PC-3 (cell line): ENCODE results near the gene ZKSCAN5. TPM values are rescaled to one million over a fixed set of nuclear protein-coding genes. Genes with fewer than 3 reads are reported as not detected.

Experiments
- ATAC-seq: fragments of 200-7000 bp; cut with Tn5 transposase; 2 replicates; pipeline ENCODE4 v1.9.1; 2020; ENCODE audit warnings: mild to moderate bottlenecking, moderate library complexity
- BruUV-seq: library from RNA; stranded (reverse); fragments of 400-500 nt; replicated peaks from 2 replicates; lab custom pipeline; 2021; lab: Mats Ljungman, UMichigan
- CTCF ChIA-PET: fragments of 300-600 bp; sonication (Branson Sonifier 250); formaldehyde crosslinking; loops from one replicate; lab custom pipeline; 2022; ENCODE audit warnings: antibody characterized with exemption; lab: Charles Lee
- POLR2A ChIA-PET: fragments of 300-600 bp; sonication (Branson Sonifier 250); formaldehyde crosslinking; loops from one replicate; lab custom pipeline; 2022; ENCODE audit warnings: antibody characterized with exemption; ENCODE audit not compliant: unreplicated experiment; lab: Charles Lee
- DNase-seq: peaks from one replicate; pipeline ENCODE4 v3.0.0-alpha.2; 2015
- H2AFZ ChIP-seq: fragments of 300-600 bp; sonication (generic); 2 replicates; pipeline ENCODE4 v1.6.0; 2016; ENCODE audit warnings: antibody characterized with exemption, low read length
- H3F3A ChIP-seq: fragments of 300-600 bp; sonication (generic); one replicate; pipeline ENCODE4 v1.6.0; 2017; ENCODE audit warnings: antibody characterized with exemption, low read length, control low read depth, mild to moderate bottlenecking; ENCODE audit not compliant: unreplicated experiment
- H3K27ac ChIP-seq: fragments of 300-600 bp; sonication (generic); 2 replicates; pipeline ENCODE4 v1.5.1; 2016; ENCODE audit warnings: mild to moderate bottlenecking, low read length
- H3K27me3 ChIP-seq: fragments of 300-600 bp; sonication (generic); 2 replicates; pipeline ENCODE4 v1.6.1; 2016; ENCODE audit warnings: low read length, mixed read lengths
- H3K36me3 ChIP-seq: fragments of 300-600 bp; sonication (generic); 2 replicates; pipeline ENCODE4 v1.6.1; 2016; ENCODE audit warnings: low read depth, mixed run types, low read length, mixed read lengths
- H3K4me1 ChIP-seq: fragments of 300-600 bp; sonication (generic); 2 replicates; pipeline ENCODE4 v1.5.1; 2016; ENCODE audit warnings: low read length; ENCODE audit not compliant: insufficient read depth
- H3K4me2 ChIP-seq: fragments of 300-600 bp; sonication (generic); 2 replicates; pipeline ENCODE4 v1.6.0; 2016; ENCODE audit warnings: low read length
- H3K4me3 ChIP-seq: fragments of 300-600 bp; sonication (generic); 2 replicates; pipeline ENCODE4 v1.5.1; 2016; ENCODE audit warnings: mild to moderate bottlenecking, low read length, mixed read lengths
- H3K79me2 ChIP-seq: fragments of 300-600 bp; sonication (generic); 2 replicates; pipeline ENCODE4 v1.6.1; 2017; ENCODE audit warnings: low read length, mixed read lengths
- H3K9ac ChIP-seq: fragments of 300-600 bp; sonication (generic); 2 replicates; pipeline ENCODE4 v1.6.0; 2016; ENCODE audit warnings: mild to moderate bottlenecking, low read length
- H3K9me2 ChIP-seq: fragments of 300-600 bp; sonication (generic); replicated peaks from 2 replicates; pipeline ENCODE4 v1.6.1; 2016; ENCODE audit warnings: mixed run types, low read length, mixed read lengths
- H3K9me3 ChIP-seq: fragments of 300-600 bp; sonication (generic); 2 replicates; pipeline ENCODE4 v1.6.1; 2016; ENCODE audit warnings: low read length, mixed read lengths
- H4K20me1 ChIP-seq: fragments of 300-600 bp; sonication (generic); 2 replicates; pipeline ENCODE4 v1.6.1; 2016; ENCODE audit warnings: low read length, mixed read lengths
- CTCF ChIP-seq: fragments of 300-600 bp; sonication (generic); conservative IDR thresholded peaks from 2 replicates; pipeline ENCODE4 v1.5.1; 2017; ENCODE audit warnings: antibody characterized with exemption, low read depth, mild to moderate bottlenecking, low read length
- EZH2 ChIP-seq: fragments of 300-600 bp; sonication (generic); IDR thresholded peaks from one replicate; pipeline ENCODE4 v1.6.1; 2017; ENCODE audit warnings: antibody characterized with exemption, mild to moderate bottlenecking, low read length; ENCODE audit not compliant: unreplicated experiment
- EZH2phosphoT487 ChIP-seq: fragments of 300-600 bp; sonication (generic); IDR thresholded peaks from 2 replicates; pipeline ENCODE4 v1.6.1; 2018; ENCODE audit warnings: mild to moderate bottlenecking, antibody characterized with exemption, low read length, borderline replicate concordance
- intact Hi-C: fragments of 100-400 bp; cut with micrococcal nuclease; formaldehyde crosslinking; loops from 2 replicates; pipeline ENCODE4 v1.9.0; 2023
- total RNA-seq: library from RNA; depleted of rRNA; stranded (reverse); fragments of >200 nt; gene quantifications from 2 replicates; pipeline ENCODE4 v1.2.3, GENCODE V29; 2014

The ZKSCAN5 gene
- total RNA-seq, 1 experiment from 2014 or later, result 9.9 TPM

- H4K20me1 ChIP-seq, result no peaks in the 10 kb centered on the region
- no peak overlapping the region for H3K27ac ChIP-seq
- no peak overlapping the region for H3K4me3 ChIP-seq
- H3K9ac ChIP-seq, result no peak overlapping the region
- no TSS peak for BruUV-seq
- H3K79me2 ChIP-seq, result no peaks in the 10 kb centered on the region
- intact Hi-C loops, result loop anchor here (10.0 kb wide), 1 partner anchor 313 kb away; no protein-coding TSS in a partner anchor
- no peaks in the 10 kb centered on the region for H3K9me2 ChIP-seq
- H2AFZ ChIP-seq, result no peak overlapping the region
- no peak overlapping the region for H3K4me2 ChIP-seq
- ATAC-seq, result no peak
- peaks cover 12% of the 10 kb centered on the region; the same call in 1 of the 2 replicates for H3K36me3 ChIP-seq
- H3K4me1 ChIP-seq, result no peaks in the 10 kb centered on the region
- H3K9me3 ChIP-seq, result no peaks in the 10 kb centered on the region
- ChIA-PET POLR2A (interaction anchor here (0.6 kb wide), 1 partner anchor 95 kb away, joined by 6 read pairs; the partner anchor contains the start of gene ZSCAN25), CTCF (no interaction called here)
- TF ChIP-seq EZH2phosphoT487, result no peak
- TF ChIP-seq CTCF, result no peak
- no peak for TF ChIP-seq EZH2
- no peaks in the 10 kb centered on the region for H3K27me3 ChIP-seq
- DNase-seq, result no peak
- no peaks in the 10 kb centered on the region for H3F3A ChIP-seq
Measured at GRCh38 chr7:99521399-99521798, 16.9 kb downstream of the ZKSCAN5 start.

GRCh38 chr7:99525713-99526440 lies 21.4 kb downstream of the ZKSCAN5 start:
- Histone ChIP-seq H3K9me3 (peaks cover 6% of the 10 kb centered on the region), H3K4me1 (no peaks in the 10 kb centered on the region), H3F3A (no peaks in the 10 kb centered on the region), H3K79me2 (no peaks in the 10 kb centered on the region), H3K4me3 (no peak overlapping the region), H3K36me3 (peaks cover 43% of the 10 kb centered on the region), H3K9me2 (no peaks in the 10 kb centered on the region), H3K9ac (no peak overlapping the region), H2AFZ (no peak overlapping the region), H3K4me2 (no peak overlapping the region), H3K27ac (no peak overlapping the region), H4K20me1 (no peaks in the 10 kb centered on the region), H3K27me3 (no peaks in the 10 kb centered on the region)
- intact Hi-C loops, result loop anchor here (1.0 to 10.0 kb wide), 2 partner anchors 90 to 309 kb away; partner anchors contain the start of gene ZSCAN25
- ATAC-seq (peak; percentile 67; the same call in 1 of the 2 replicates), DNase-seq (peak; percentile 42)
- no TSS peak for BruUV-seq
- POLR2A ChIA-PET, result interaction anchor here (0.6 kb wide), 1 partner anchor 26 kb away, joined by 3 read pairs; no protein-coding TSS in a partner anchor
- TF ChIP-seq CTCF (peak; percentile 73), EZH2 (no peak)
- CTCF ChIA-PET, result interaction anchor here (0.5 to 1.2 kb wide), 11 partner anchors 31 to 940 kb away, joined by 3 to 14 read pairs (median 3); partner anchors contain the start of gene ZSCAN25

DNA sequence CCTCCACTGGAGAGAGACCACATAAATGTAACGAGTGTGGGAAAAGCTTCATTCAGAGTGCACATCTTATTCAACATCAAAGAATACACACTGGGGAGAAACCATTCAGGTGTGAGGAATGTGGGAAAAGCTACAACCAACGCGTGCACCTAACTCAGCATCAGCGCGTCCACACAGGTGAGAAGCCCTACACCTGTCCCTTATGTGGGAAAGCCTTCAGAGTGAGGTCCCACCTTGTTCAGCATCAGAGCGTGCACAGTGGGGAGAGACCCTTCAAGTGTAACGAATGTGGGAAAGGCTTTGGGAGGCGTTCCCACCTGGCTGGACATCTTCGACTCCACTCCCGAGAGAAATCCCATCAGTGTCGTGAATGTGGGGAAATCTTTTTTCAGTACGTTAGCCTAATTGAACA lies 26.9 kb downstream of the ZKSCAN5 start:
- ATAC-seq (no peak), DNase-seq (no peak)
- no peaks in the 10 kb centered on the region for H3K4me1 ChIP-seq
- no peaks in the 10 kb centered on the region for H4K20me1 ChIP-seq
- H3K9ac ChIP-seq, result no peak overlapping the region
- H3F3A ChIP-seq, result no peaks in the 10 kb centered on the region
- H3K27ac ChIP-seq, result no peak overlapping the region
- BruUV-seq, result no TSS peak
- no peak overlapping the region for H2AFZ ChIP-seq
- CTCF ChIA-PET, result no interaction called here
- no peak for TF ChIP-seq EZH2
- no peak for TF ChIP-seq CTCF
- TF ChIP-seq EZH2phosphoT487, result no peak
- H3K4me3 ChIP-seq, result peak overlapping the region; percentile 24; the same call in 1 of the 2 replicates
- peaks cover 60% of the 10 kb centered on the region for H3K36me3 ChIP-seq
- H3K9me3 ChIP-seq, result peaks cover 22% of the 10 kb centered on the region
- no peaks in the 10 kb centered on the region for H3K9me2 ChIP-seq
- POLR2A ChIA-PET, result no interaction called here
- no peak overlapping the region for H3K4me2 ChIP-seq
- no peaks in the 10 kb centered on the region for H3K79me2 ChIP-seq
- intact Hi-C loops, result no loop called here
- no peaks in the 10 kb centered on the region for H3K27me3 ChIP-seq
